OCI-M2 (cell line): ENCODE measurements around the gene CCL24.
"Not testable (repeated sequence)": the region's sequence is repeated elsewhere in the genome, so short reads cannot be mapped to it uniquely, and the experiment has no call there.

Experiments
- DNase-seq: peaks from one replicate; lab custom pipeline; 2025; ENCODE audit not compliant: unreplicated experiment; lab: John Stamatoyannopoulos, UW

Gene CCL24

GRCh38 chr7:75813781-75814236 lies at the start of gene CCL24:
CCL24 (minus strand) TSS chr7:75813806; CDS start chr7:75813715, 91 bp downstream.
- no peak for DNase-seq

- DNase-seq, result no peak
These were observed 48.0 kb upstream of the CCL24 start for GRCh38 chr7:75861636-75862035.

- no peak for DNase-seq
These were observed 44.8 kb upstream of the CCL24 start for GRCh38 chr7:75858410-75858809.

GRCh38 chr7:75856536-75856935 lies 42.9 kb upstream of the CCL24 start:
- DNase-seq, result no peak

- DNase-seq, result not testable (repeated sequence)
These were observed 41.3 kb upstream of the CCL24 start for GRCh38 chr7:75854813-75855345.

- no peak for DNase-seq
These were observed 40.6 kb upstream of the CCL24 start for GRCh38 chr7:75854233-75854632.

- no peak for DNase-seq
These were observed 36.6 kb upstream of the CCL24 start for GRCh38 chr7:75850235-75850634.

- DNase-seq, result no peak
These were observed 36.0 kb upstream of the CCL24 start for GRCh38 chr7:75849573-75849972.

- DNase-seq, result no peak
These were observed 34.1 kb upstream of the CCL24 start for GRCh38 chr7:75847707-75848106.

- not testable (repeated sequence) for DNase-seq
These were observed 31.5 kb upstream of the CCL24 start for GRCh38 chr7:75845132-75845531.

GRCh38 chr7:75844158-75844557 lies 30.6 kb upstream of the CCL24 start:
- DNase-seq, result no peak

- no peak for DNase-seq
These were observed 30.1 kb upstream of the CCL24 start for GRCh38 chr7:75843613-75844116.

GRCh38 chr7:75842836-75843446 lies 29.3 kb upstream of the CCL24 start:
- DNase-seq, result no peak

- no peak for DNase-seq
These were observed 26.4 kb upstream of the CCL24 start for GRCh38 chr7:75840029-75840428.

- not testable (repeated sequence) for DNase-seq
These were observed 24.8 kb upstream of the CCL24 start for GRCh38 chr7:75838281-75838930.

GRCh38 chr7:75836798-75837197 lies 23.2 kb upstream of the CCL24 start:
- DNase-seq, result no peak

GRCh38 chr7:75835688-75836285 lies 22.2 kb upstream of the CCL24 start:
- DNase-seq, result no peak

- DNase-seq, result not testable (repeated sequence)
These were observed 20.1 kb upstream of the CCL24 start for GRCh38 chr7:75833662-75834061.

GRCh38 chr7:75830978-75831377 lies 17.4 kb upstream of the CCL24 start:
- no peak for DNase-seq

- not testable (repeated sequence) for DNase-seq
These were observed 16.1 kb upstream of the CCL24 start for GRCh38 chr7:75829656-75830055.

- no peak for DNase-seq
These were observed 9.7 kb upstream of the CCL24 start for GRCh38 chr7:75823198-75823910.
